Measurements from ENCODE around the gene NDUFS4.

DNA sequence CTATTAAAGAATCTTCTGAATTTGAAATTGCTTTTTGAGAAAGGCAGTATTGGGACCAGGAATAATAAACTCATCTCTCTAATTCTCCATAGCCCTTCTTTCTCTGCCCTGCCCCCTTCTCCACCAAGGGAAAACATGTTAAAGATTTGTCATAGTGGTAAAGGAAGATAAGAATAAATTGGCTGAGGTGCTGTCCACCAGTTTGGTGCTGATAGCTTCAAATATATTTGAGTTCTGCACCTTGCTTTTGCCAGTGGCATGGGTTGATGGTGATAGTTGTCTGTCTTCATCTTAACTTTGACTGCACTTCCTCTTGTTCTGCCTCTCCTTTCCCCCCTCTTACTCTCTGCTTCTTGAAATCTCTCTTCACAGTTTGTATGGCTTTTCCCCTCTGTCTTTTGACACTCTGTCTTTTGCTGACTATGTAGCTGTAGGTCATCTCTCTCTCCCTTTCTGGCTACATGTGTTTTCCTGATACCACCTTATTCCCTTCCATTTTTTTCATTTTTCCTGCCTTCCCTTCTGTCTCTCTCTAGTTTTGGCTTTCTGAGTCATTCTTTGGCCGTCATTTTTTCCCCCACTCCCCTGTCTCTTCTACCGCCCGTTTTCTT is 56.6 kb downstream of the NDUFS4 start:
- TF ChIP-seq, protein P1, sequence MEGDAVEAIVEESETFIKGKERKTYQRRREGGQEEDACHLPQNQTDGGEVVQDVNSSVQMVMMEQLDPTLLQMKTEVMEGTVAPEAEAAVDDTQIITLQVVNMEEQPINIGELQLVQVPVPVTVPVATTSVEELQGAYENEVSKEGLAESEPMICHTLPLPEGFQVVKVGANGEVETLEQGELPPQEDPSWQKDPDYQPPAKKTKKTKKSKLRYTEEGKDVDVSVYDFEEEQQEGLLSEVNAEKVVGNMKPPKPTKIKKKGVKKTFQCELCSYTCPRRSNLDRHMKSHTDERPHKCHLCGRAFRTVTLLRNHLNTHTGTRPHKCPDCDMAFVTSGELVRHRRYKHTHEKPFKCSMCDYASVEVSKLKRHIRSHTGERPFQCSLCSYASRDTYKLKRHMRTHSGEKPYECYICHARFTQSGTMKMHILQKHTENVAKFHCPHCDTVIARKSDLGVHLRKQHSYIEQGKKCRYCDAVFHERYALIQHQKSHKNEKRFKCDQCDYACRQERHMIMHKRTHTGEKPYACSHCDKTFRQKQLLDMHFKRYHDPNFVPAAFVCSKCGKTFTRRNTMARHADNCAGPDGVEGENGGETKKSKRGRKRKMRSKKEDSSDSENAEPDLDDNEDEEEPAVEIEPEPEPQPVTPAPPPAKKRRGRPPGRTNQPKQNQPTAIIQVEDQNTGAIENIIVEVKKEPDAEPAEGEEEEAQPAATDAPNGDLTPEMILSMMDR (IDR thresholded peaks at IDR 0.05) = no peak
- no peak for TF ChIP-seq POLR2A (IDR thresholded peaks at IDR 0.05)
